GM18507 (cell line): ENCODE results near the gene CCR5.
"Not testable (repeated sequence)": the region's sequence is repeated elsewhere in the genome, so short reads cannot be mapped to it uniquely, and the experiment has no call there.

Experiments used
- DNase-seq: peaks from one replicate; pipeline ENCODE4 v3.0.0; 2011; ENCODE audit warnings: low read depth; ENCODE audit not compliant: insufficient read length; ENCODE audit errors: extremely low spot score
- FAIRE-seq: peaks from 2 replicates; lab custom pipeline; 2011; peaks lifted over from hg19 to GRCh38; lab: Jason Lieb, UNC

Gene CCR5

GRCh38 chr3:46370839-46371518 lies at the start of gene CCR5:
TSS of gene CCR5 (plus strand) at chr3:46370946. CDS start at chr3:46372903, 1,957 bp downstream.
- FAIRE-seq (peak; percentile 21), DNase-seq (no peak)

GRCh38 chr3:46321461-46322104 lies 49.2 kb upstream of the CCR5 start:
- FAIRE-seq = peak; percentile 87
- no peak for DNase-seq

GRCh38 chr3:46324036-46324435 lies 46.7 kb upstream of the CCR5 start:
- DNase-seq (no peak), FAIRE-seq (no peak)

GRCh38 chr3:46325645-46326300 lies 45.0 kb upstream of the CCR5 start:
- FAIRE-seq (no peak), DNase-seq (no peak)

- not testable (repeated sequence) for FAIRE-seq, DNase-seq
Measured at GRCh38 chr3:46330676-46331075, 40.1 kb upstream of the CCR5 start.

GRCh38 chr3:46334741-46335478 lies 35.8 kb upstream of the CCR5 start:
- FAIRE-seq (no peak), DNase-seq (no peak)

- FAIRE-seq (no peak), DNase-seq (no peak)
Measured at GRCh38 chr3:46335541-46335940, 35.2 kb upstream of the CCR5 start.

- FAIRE-seq = no peak
- no peak for DNase-seq
Measured at GRCh38 chr3:46337911-46338310, 32.8 kb upstream of the CCR5 start.

- FAIRE-seq = no peak
Measured at GRCh38 chr3:46338840-46339239, 31.9 kb upstream of the CCR5 start.

GRCh38 chr3:46344476-46344875 lies 26.3 kb upstream of the CCR5 start:
- DNase-seq = no peak

More at GRCh38 chr3:46338840-46339239, 31.9 kb upstream of the CCR5 start:
- no peak for DNase-seq

GRCh38 chr3:46348823-46349482 lies 21.8 kb upstream of the CCR5 start:
- FAIRE-seq = no peak

More at GRCh38 chr3:46344476-46344875, 26.3 kb upstream of the CCR5 start:
- FAIRE-seq = no peak

GRCh38 chr3:46349484-46350261 lies 21.1 kb upstream of the CCR5 start:
- DNase-seq (no peak), FAIRE-seq (peak; percentile 87)

More at GRCh38 chr3:46348823-46349482, 21.8 kb upstream of the CCR5 start:
- no peak for DNase-seq

- DNase-seq (no peak), FAIRE-seq (no peak)
Measured at GRCh38 chr3:46350262-46350565, 20.5 kb upstream of the CCR5 start.

- DNase-seq = no peak
- no peak for FAIRE-seq
Measured at GRCh38 chr3:46351646-46352045, 19.1 kb upstream of the CCR5 start.

GRCh38 chr3:46353090-46353489 lies 17.7 kb upstream of the CCR5 start:
- FAIRE-seq = no peak

GRCh38 chr3:46353647-46354410 lies 16.9 kb upstream of the CCR5 start, which contains the start of gene CCR2:
TSS of gene CCR2 (plus strand) at chr3:46354111. CDS start at chr3:46357528, 3,417 bp downstream.
- no peak for FAIRE-seq
- DNase-seq = no peak

More at GRCh38 chr3:46353090-46353489, 17.7 kb upstream of the CCR5 start:
- DNase-seq = no peak

- no peak for DNase-seq
- no peak for FAIRE-seq
Measured at GRCh38 chr3:46354478-46354877, 16.3 kb upstream of the CCR5 start.

GRCh38 chr3:46354984-46355383 lies 15.8 kb upstream of the CCR5 start:
- FAIRE-seq (no peak), DNase-seq (no peak)
